WI38 (cell line): ENCODE data around the gene GPR3.
"Not testable (repeated sequence)": the region's sequence is repeated elsewhere in the genome, so short reads cannot be mapped to it uniquely, and the experiment has no call there.

Experiments used
- H3K4me3 ChIP-seq: 2 replicates; pipeline ENCODE4 v1.5.1; 2011; ENCODE audit warnings: low read depth, mild to moderate bottlenecking, control low read depth, low read length
- CTCF ChIP-seq: IDR thresholded peaks from 2 replicates; pipeline ENCODE4 v1.5.1; 2012; ENCODE audit warnings: low read depth, mild to moderate bottlenecking, control low read depth, low read length

Gene GPR3

GRCh38 chr1:27427816-27428315 is 35.4 kb downstream of the GPR3 start:
- no peak overlapping the region for H3K4me3 ChIP-seq
- no peak for TF ChIP-seq CTCF

- no peak overlapping the region for H3K4me3 ChIP-seq
- TF ChIP-seq CTCF, result no peak
These were observed 36.0 kb downstream of the GPR3 start for GRCh38 chr1:27428316-27429028.

DNA sequence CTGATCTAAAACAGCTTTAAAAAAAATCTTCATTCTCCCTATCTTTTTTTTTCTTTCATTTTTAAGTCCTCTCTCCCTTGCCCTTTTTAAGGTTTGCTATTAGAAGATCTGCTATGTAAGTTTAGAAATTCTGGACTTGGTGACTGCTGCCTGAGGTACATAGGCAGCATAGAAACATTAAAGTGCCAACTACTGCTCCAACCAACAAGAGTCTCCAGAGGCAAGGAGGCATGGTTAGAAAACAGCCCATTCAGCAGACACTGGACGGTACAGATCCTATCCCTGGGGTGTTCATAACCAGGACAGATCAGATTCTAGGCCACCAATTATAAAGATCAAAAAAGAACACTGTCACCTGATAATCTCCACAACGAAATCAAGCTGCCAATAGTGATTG is 36.6 kb downstream of the GPR3 start:
- TF ChIP-seq CTCF, result no peak
- H3K4me3 ChIP-seq, result no peak overlapping the region

DNA sequence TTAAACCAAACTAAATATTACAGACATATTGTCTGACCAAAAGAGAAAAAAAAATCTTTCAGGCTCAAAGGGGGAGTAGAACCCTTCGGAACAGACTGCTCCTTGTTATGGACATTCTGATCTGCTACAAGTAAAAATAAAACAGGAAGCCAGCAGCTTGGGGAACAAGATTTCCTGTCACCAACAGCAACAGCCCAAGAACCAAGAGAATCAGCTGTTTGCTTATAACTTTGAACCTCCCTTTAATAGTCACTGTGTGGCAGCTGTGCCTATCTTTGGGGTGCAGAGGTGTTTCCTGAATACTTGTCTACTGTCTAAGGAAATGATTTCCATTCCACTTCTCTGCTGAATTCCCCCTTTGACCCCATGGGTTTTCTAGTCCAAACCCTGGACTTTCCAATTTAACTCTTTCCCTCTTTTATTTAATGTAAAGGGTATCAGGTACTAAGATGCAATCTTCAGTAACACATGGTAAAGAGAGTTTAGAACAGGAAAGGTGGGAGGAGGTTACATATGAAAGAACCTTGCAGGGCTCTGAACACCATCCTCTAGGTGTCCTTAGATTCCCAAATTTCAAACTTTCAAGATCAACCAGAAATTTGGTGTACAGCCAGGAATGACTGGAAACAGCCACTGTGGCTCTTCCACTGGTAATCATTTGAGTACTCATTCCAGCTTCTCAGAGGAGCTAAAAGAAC is 38.6 kb downstream of the GPR3 start:
- H3K4me3 ChIP-seq, result no peak overlapping the region
- TF ChIP-seq CTCF, result no peak

DNA sequence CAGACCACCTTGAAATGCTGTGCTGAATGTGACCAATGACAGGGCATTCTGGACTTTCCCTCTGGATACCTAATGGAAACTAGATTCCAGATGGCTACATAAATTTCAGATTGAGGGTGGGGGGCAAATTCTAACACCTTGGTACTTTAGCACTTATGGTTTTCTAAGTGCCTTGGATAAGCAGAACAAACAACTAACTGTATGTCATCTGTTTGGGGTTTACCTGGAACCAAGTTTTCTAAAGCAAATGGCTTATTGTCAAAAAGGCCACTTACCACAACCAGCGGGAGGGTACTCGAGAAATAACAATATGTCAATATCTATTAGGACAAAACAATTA is 39.1 kb downstream of the GPR3 start:
- no peak for TF ChIP-seq CTCF
- H3K4me3 ChIP-seq, result no peak overlapping the region

DNA sequence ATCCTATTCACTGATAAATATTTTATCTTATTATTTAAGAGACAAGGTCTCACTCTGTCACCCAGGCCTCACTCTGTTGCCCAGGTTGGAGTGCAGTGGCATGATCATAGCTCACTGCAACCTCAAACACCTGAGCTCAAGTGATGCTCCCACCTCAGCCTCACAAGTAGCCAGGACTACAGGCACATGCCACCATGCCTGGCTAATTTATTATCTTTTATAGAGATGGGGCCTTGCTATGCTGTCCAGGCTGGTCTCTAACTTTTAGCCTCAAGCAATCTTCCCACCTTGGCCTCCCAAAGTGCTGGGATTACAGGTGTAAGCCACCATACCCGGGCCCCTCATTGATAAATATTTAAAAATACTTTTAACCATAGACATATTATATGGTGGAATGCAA is 40.3 kb downstream of the GPR3 start:
- H3K4me3 ChIP-seq, result not testable (repeated sequence)

DNA sequence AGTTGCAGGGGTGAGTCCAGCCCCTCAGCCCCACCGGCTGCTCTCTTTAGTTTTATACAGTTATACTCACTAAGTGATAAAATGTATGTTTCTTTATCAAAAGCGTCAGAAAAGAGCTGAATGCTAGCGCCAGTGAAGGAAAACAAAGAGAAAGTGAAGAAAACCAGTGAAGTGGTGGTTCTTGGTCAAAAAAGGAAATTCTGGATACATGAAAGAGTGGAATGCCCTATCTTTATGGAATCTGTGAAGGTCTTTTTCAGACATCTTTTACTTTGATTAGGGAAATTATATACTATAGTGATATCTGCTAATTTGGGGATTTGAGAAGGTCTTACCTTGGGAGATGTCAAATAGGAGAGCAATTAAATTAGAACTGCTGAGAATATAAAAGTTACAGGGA is 41.3 kb downstream of the GPR3 start:
- no peak for TF ChIP-seq CTCF
- H3K4me3 ChIP-seq, result no peak overlapping the region
